ENCODE measurements around the gene HNRNPH3. TPM values are rescaled to one million over a fixed set of nuclear protein-coding genes. Genes with fewer than 3 reads are reported as not detected.
A peak's percentile ranks its signal among the peaks of the same experiment; 100 is the strongest.

Gene HNRNPH3
- total RNA-seq, 2 experiments from 2014 or later, result 126 to 157 TPM

DNA sequence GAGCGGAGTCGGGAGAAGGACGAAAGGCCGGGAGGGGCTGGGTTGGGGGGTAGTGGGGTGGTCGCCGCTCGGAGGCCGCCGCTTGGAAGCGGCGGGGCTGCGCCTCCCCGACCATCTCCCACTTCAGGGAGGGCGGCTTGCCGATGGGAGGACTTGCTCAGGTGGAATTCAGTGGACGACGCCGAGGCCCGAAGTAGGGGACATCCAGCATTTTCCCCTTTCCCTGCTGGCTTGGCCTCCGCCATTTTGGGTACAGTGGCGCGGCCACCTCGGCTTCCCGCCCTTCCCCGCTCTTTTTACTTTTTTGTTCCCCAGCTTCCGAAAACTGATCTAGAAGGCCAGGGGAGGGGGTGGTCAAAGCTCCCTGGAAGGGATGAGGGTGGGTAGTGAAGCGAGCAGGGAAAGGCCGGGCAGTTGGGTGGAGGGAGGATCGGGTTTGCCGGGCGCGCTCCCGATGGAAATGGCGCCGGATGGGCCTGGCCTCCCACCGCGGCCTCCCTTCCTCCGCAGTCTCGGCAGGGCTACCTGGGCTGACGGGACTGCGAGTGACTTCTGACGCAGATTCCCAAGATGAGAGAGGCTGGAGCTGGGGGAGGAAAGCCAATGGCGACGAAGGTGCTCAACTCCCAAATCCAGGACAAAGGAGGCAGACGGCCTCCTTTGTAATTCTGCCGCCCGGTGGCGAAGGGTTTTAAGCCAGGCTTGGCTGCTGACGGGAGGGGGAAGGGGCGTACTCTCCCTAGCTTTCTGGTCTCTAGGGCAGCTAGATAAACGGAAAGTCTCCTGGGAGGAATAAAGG, 594 bp downstream of the HNRNPH3 start, which contains the start of gene PBLD:
TSS of gene PBLD (minus strand) at position 670 of the 799 bp plus-strand sequence. CDS start 26,084 bp downstream, outside the sequence.
- peak within 1 kb of the TSS; percentile 97 for H3K4me3 Mint-ChIP-seq
- peaks cover 48% of the 10 kb centered on the region for H3K4me1 Mint-ChIP-seq
- peaks cover 45% of the 10 kb centered on the region for H3K36me3 Mint-ChIP-seq (ENCODE audit: low read depth)
- intact Hi-C loops (cut with DNase I, micrococcal nuclease), result loop anchor here (1.0 to 10.0 kb wide), 11 partner anchors 75 to 762 kb away; partner anchors contain the start of genes CCAR1 (in 2 of the 2), RUFY2 (in 2 of the 2), DDX21 (in 1 of the 2) and DDX50 (in 1 of the 2)
- CTCF ChIA-PET, result interaction anchor here (0.7 to 2.5 kb wide), 7 partner anchors 9 to 208 kb away, joined by 3 to 13 read pairs (median 4); partner anchors contain the start of gene ATOH7
- H3K27ac Mint-ChIP-seq, result peak within 1 kb of the TSS; percentile 100
- no peaks in the 10 kb centered on the region for H3K27me3 Mint-ChIP-seq
- H3K9me3 Mint-ChIP-seq (ENCODE audit: low read depth), result no peaks in the 10 kb centered on the region
- POLR2A ChIA-PET, result interaction anchor here (0.5 to 2.4 kb wide), 6 partner anchors 13 to 821 kb away, joined by 3 to 29 read pairs (median 4); no protein-coding TSS in a partner anchor
- ATAC-seq (peak; percentile 10), DNase-seq (peak; percentile 79)

DNA sequence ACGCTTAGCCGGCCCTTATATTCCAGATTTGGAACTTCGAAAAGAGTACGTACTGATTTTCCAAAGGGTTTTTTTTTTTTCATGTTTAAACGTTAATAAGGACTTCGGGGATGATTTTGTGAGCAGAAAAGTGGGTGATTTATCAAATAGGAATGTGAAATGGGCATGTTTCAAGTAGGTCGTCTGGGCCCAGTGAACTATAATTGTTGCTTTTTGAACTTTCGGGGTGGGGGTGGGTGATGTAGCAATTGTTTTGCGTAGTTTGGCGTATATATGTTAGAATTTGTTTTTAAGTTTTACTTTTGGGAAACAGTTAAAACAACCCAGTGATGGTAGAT, 1.2 kb downstream of the HNRNPH3 start:
- Mint-ChIP-seq H3K4me3 (peak overlapping the region; percentile 97), H3K27ac (peak overlapping the region; percentile 100), H3K4me1 (peaks cover 52% of the 10 kb centered on the region), H3K27me3 (no peaks in the 10 kb centered on the region), H3K36me3 (ENCODE audit: low read depth) (peaks cover 49% of the 10 kb centered on the region), H3K9me3 (ENCODE audit: low read depth) (no peaks in the 10 kb centered on the region)
- ATAC-seq (no peak), DNase-seq (no peak)
- ChIA-PET CTCF (interaction anchor here (0.7 to 2.5 kb wide), 8 partner anchors 8 to 208 kb away, joined by 3 to 13 read pairs (median 5); partner anchors contain the start of gene ATOH7), POLR2A (interaction anchor here (0.5 to 2.4 kb wide), 4 partner anchors 12 to 590 kb away, joined by 3 to 29 read pairs (median 5); no protein-coding TSS in a partner anchor)
- intact Hi-C loops (cut with DNase I, micrococcal nuclease), result loop anchor here (2.0 to 10.0 kb wide), 6 partner anchors 74 to 762 kb away; partner anchors contain the start of genes CCAR1 (in 1 of the 2), DDX21 (in 1 of the 2), DDX50 (in 1 of the 2) and HERC4 (in 1 of the 2)

DNA sequence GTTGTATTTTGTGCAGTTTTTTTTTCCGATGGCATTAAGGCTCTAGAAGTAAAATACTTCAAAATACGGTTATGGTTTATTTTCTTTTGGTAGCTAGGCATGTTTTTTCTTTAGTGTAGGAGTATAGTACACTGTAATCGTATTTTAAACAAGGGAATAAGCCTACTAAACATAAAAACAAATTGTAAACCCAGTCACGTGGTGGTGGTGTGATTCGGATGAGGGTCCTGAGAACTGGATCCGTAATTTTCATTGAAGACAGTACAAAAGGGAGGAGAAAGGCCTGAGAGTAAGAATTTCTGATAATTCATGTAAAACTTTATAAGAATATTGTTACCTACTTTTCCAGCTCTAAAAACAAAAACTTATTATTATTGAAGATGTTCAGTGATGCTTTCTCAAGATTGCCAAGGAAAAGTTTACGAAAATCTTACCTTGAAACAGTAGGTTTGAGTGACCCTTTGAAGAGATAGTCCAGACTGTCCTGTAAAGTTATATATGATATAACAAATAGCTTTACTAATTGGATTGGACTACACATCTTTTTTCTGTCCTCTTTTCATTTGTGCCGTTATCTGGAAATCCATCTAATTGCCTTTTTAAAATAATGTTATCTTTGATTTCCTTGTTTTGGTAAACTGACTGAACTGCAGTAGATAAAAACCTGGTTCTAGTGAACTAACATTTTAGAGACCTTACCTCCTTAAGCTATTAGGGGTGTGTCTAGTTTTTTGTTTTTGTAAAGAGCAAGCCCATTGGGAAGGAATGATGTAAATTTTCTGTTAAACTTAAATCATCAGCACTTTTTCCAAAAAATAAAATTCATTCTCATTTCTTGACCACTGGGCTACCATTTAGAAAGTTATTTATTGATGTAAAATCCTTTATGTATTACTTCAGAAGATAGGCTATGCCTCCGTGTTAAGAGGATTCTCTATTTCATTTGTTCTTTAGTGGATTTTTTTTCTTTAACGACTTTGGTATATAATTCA, 1.9 kb downstream of the HNRNPH3 start:
- ChIA-PET POLR2A (interaction anchor here (0.6 to 1.1 kb wide), 4 partner anchors 12 to 589 kb away, joined by 3 to 7 read pairs (median 3); no protein-coding TSS in a partner anchor), CTCF (interaction anchor here (0.6 to 2.5 kb wide), 7 partner anchors 8 to 566 kb away, joined by 3 to 13 read pairs (median 6); no protein-coding TSS in a partner anchor)
- DNase-seq, result no peak
- Mint-ChIP-seq H3K27ac (peak overlapping the region; percentile 100), H3K4me3 (peak overlapping the region; percentile 97), H3K36me3 (ENCODE audit: low read depth) (peaks cover 53% of the 10 kb centered on the region), H3K9me3 (ENCODE audit: low read depth) (no peaks in the 10 kb centered on the region), H3K4me1 (peaks cover 50% of the 10 kb centered on the region), H3K27me3 (no peaks in the 10 kb centered on the region)
- no peak for ATAC-seq
- intact Hi-C loops (cut with DNase I, micrococcal nuclease), result loop anchor here (1.0 to 10.0 kb wide), 7 partner anchors 32 to 761 kb away; partner anchors contain the start of genes CCAR1 (in 1 of the 2), DDX21 (in 1 of the 2), DDX50 (in 1 of the 2) and HERC4 (in 1 of the 2)

DNA sequence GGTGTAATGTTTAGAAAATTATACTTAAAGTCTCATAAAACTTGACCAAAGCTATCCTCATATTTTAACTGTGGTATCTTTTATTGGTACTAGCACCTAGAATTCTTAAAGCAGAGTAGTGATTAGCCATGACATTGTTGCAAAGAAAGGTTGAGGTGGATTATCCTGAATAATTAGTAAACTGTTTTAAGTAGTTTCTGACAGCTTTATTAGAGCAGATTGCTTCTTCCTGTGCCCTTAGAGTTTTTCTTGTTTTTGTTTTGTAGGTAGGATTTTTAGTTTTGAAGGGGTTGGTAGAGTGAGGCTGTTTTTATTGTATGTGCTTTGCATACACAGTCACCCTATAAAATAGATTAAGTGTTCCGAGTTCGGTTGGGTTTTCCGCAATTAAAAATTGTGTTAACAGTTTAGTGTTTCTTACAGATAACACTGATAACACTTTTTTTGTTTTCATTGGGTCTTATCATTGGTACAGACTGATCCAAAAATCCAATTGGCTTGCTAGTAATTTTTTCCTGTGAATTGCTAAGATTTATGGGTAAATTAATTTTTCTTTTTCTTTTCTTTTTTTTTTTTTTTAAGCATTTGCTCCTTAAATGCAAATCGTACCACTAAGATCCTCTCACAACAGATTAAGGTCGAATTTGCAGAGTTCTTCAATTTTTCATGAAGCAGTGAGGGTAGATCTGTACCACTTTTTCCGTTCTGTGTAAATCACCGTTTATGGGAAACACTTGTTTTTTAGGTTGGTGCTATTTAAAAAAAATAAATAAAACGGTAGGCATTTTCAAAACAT, 3.0 kb downstream of the HNRNPH3 start:
- peaks cover 63% of the 10 kb centered on the region for H3K36me3 Mint-ChIP-seq (ENCODE audit: low read depth)
- peak overlapping the region; percentile 100 for H3K27ac Mint-ChIP-seq
- no peak for DNase-seq
- intact Hi-C loops (cut with DNase I, micrococcal nuclease), result loop anchor here (1.0 to 10.0 kb wide), 5 partner anchors 30 to 760 kb away; partner anchors contain the start of genes CCAR1 (in 1 of the 2), DDX50 (in 1 of the 2) and RUFY2 (in 1 of the 2)
- ChIA-PET POLR2A (interaction anchor here (1.1 kb wide), 1 partner anchor 12 kb away, joined by 4 read pairs; no protein-coding TSS in a partner anchor), CTCF (interaction anchor here (0.6 to 2.5 kb wide), 6 partner anchors 11 to 565 kb away, joined by 3 to 13 read pairs (median 6); no protein-coding TSS in a partner anchor)
- H3K4me3 Mint-ChIP-seq, result peak overlapping the region; percentile 97
- ATAC-seq, result no peak
- peaks cover 48% of the 10 kb centered on the region for H3K4me1 Mint-ChIP-seq
- H3K27me3 Mint-ChIP-seq, result no peaks in the 10 kb centered on the region
- no peaks in the 10 kb centered on the region for H3K9me3 Mint-ChIP-seq (ENCODE audit: low read depth)

DNA sequence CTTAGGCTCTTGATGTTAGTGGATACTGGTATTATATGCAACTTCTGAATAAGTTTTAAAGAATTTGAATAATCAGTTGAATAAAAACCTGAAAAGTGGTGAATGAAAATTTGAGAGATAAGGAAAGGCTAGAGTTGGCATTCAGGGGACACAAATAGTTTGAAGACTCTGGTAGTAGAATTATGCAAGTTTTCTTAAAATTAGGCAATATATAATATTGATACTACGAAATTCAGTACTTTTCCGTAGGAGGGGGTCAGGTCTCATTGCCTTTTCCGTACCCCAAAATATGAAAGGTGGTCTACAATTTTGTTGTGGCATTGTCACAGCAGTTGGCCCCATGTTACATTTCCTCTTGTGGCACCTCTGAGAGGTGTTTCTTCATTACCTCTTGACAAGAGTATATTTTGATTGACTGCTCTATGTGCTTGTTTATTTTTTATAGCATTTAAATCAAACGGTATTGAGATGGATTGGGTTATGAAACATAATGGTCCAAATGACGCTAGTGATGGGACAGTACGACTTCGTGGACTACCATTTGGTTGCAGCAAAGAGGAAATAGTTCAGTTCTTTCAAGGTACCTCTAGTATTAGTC, 5.0 kb downstream of the HNRNPH3 start:
- intact Hi-C loops (cut with DNase I, micrococcal nuclease), result loop anchor here in 1 of 2 experiments (1.0 to 10.0 kb wide), 2 partner anchors 7 to 758 kb away; no protein-coding TSS in a partner anchor
- Mint-ChIP-seq H3K36me3 (ENCODE audit: low read depth) (peaks cover 81% of the 10 kb centered on the region), H3K27me3 (no peaks in the 10 kb centered on the region), H3K4me1 (peaks cover 41% of the 10 kb centered on the region), H3K27ac (peak overlapping the region; percentile 82), H3K4me3 (peak overlapping the region; percentile 97), H3K9me3 (ENCODE audit: low read depth) (no peaks in the 10 kb centered on the region)
- no peak for ATAC-seq
- CTCF ChIA-PET, result interaction anchor here (1.6 kb wide), 1 partner anchor 11 kb away, joined by 8 read pairs; no protein-coding TSS in a partner anchor
- no peak for DNase-seq
- POLR2A ChIA-PET, result no interaction called here

DNA sequence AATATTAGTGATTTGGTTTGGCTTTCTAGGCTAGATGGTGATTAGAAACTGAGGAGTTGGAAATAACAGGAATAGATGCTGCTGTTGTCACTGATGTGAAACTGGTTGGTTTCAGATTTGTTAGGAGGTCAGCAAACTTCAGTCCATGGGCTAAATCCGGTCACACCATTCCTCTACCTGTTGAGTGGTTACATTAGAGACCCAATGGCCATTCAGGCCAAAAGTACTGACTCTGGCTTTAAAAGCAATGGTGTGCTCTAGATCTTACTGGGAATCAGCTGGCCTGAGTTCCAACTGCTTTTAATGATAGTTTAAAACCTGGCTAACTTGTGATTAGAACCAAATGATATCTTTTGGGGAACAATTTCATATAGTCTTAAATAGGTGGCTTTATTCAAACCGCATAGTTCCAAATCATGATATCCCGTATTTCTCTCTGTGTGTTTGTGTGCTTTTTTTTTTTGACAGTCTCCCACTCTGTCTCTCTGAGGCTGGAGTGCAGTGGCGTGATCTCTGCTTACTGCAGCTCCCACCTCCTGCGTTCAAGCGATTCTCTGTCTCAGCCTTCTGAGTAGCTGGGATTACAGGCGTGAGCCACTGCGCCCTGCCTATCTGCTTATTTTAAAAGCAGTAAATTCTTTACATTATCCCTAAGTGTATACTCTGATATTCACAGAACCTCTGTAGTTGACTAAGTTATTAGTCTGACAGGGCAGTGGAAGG, 8.7 kb downstream of the HNRNPH3 start:
- POLR2A ChIA-PET, result no interaction called here
- Mint-ChIP-seq H3K4me3 (no peak overlapping the region), H3K27me3 (no peaks in the 10 kb centered on the region), H3K4me1 (peaks cover 38% of the 10 kb centered on the region), H3K9me3 (ENCODE audit: low read depth) (no peaks in the 10 kb centered on the region), H3K27ac (peak overlapping the region; percentile 24), H3K36me3 (ENCODE audit: low read depth) (peaks cover 72% of the 10 kb centered on the region)
- ATAC-seq (no peak), DNase-seq (no peak)
- CTCF ChIA-PET, result interaction anchor here (1.1 to 1.2 kb wide), 2 partner anchors 7 to 14 kb away, joined by 3 to 4 read pairs; partner anchors contain the start of gene PBLD
- intact Hi-C loops (cut with DNase I, micrococcal nuclease), result no loop called here

DNA sequence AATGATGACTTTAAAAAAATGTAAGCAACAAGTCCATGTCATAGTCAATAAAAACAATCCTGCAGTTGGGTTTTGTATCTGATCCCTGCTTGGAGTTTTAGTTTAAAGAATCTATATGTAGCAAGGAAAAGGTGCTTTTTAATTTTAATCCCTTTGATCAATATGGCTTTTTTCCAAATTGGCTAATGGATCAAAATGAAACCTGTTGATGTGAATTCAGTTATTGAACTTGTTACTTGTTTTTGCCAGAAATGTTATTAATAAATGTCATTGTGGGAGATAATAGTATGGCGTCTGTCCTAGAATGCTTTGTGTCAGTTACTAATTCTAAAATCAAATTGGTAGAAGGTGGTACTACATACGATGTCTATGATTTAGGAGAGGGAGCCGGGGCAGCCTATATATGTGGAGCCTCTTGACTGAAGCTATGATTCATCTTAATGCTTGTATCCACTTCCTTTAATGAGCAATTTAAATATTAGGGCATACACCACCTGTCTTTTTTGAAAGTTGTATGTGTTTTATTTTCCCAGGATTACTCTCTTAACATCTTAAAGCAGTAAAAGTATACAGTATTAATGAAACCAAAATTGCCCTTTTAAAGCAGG, 11.1 kb downstream of the HNRNPH3 start:
- no peaks in the 10 kb centered on the region for H3K27me3 Mint-ChIP-seq
- intact Hi-C loops (cut with DNase I, micrococcal nuclease), result no loop called here
- H3K4me3 Mint-ChIP-seq, result no peak overlapping the region
- peaks cover 22% of the 10 kb centered on the region for H3K4me1 Mint-ChIP-seq
- peak overlapping the region; percentile 27 for H3K27ac Mint-ChIP-seq
- CTCF ChIA-PET, result no interaction called here
- ATAC-seq (no peak), DNase-seq (no peak)
- POLR2A ChIA-PET, result interaction anchor here (0.6 kb wide), 1 partner anchor 47 kb away, joined by 4 read pairs; no protein-coding TSS in a partner anchor
- H3K36me3 Mint-ChIP-seq (ENCODE audit: low read depth), result peaks cover 63% of the 10 kb centered on the region
- no peaks in the 10 kb centered on the region for H3K9me3 Mint-ChIP-seq (ENCODE audit: low read depth)

DNA sequence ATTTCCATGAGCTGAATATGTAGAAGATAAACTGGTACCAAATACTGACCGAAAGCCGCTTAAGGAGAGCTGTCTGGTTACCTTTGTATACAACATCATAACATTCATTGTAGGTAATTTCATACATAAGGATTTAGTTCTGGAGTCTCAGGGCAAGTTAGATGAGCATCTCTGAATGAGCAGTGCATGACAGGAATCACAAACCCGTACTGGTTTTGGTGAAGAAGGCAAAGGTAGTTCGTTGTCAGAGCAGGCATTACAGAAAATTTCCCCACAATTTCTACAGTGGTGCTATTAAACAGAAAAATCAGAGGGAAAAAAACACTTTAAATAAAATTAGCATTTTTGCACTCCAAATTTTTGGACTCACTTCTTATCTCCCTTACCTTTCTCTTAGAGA, 13.8 kb downstream of the HNRNPH3 start:
- intact Hi-C loops (cut with DNase I, micrococcal nuclease), result no loop called here
- ATAC-seq (no peak), DNase-seq (no peak)
- Mint-ChIP-seq H3K27me3 (no peaks in the 10 kb centered on the region), H3K4me3 (no peak overlapping the region), H3K27ac (peak overlapping the region; percentile 62), H3K4me1 (peaks cover 14% of the 10 kb centered on the region), H3K9me3 (ENCODE audit: low read depth) (no peaks in the 10 kb centered on the region), H3K36me3 (ENCODE audit: low read depth) (peaks cover 45% of the 10 kb centered on the region)
- ChIA-PET CTCF (interaction anchor here (1.9 kb wide), 1 partner anchor 12 kb away, joined by 10 read pairs; no protein-coding TSS in a partner anchor), POLR2A (interaction anchor here (0.6 to 1.0 kb wide), 3 partner anchors 13 to 953 kb away, joined by 3 to 7 read pairs (median 4); partner anchors contain the start of gene PBLD)
